ENCODE data around the gene APLP2.

APLP2 gene

GRCh38 chr11:130066338-130066737 lies 3.4 kb upstream of the APLP2 start:
- H3K36me3 ChIP-seq (replicated peaks; ENCODE audit: low read depth, low read length) = no peaks in the 10 kb centered on the region
- H4K20me1 ChIP-seq (ENCODE audit: insufficient read depth, low read length) = peaks cover 5% of the 10 kb centered on the region
- TF ChIP-seq CTCF (IDR thresholded peaks at IDR 0.05; ENCODE audit: low read depth, low read length) (no peak), EZH2phosphoT487 (IDR thresholded peaks at IDR 0.05; ENCODE audit: low read depth) (no peak)
- H3K27me3 ChIP-seq (ENCODE audit: low read depth, low read length) = peaks cover 31% of the 10 kb centered on the region
- H2AFZ ChIP-seq (ENCODE audit: low read depth, low read length) = no peak overlapping the region
- no peak overlapping the region for H3K27ac ChIP-seq (ENCODE audit: low read length)
- H3K4me2 ChIP-seq (ENCODE audit: low read length) = no peak overlapping the region
- H3K4me3 ChIP-seq (ENCODE audit: low read length) = no peak overlapping the region
- H3K4me1 ChIP-seq (ENCODE audit: low read length) = peaks cover 21% of the 10 kb centered on the region
- H3K9ac ChIP-seq (ENCODE audit: low read length) = no peak overlapping the region
- no peaks in the 10 kb centered on the region for H3K9me3 ChIP-seq (ENCODE audit: insufficient read depth, low read length)
- H3K79me2 ChIP-seq (ENCODE audit: low read length) = peaks cover 10% of the 10 kb centered on the region

GRCh38 chr11:130068546-130068985 lies 1.1 kb upstream of the APLP2 start:
- Histone ChIP-seq H3K4me3 (ENCODE audit: low read length) (peak overlapping the region; percentile 90), H2AFZ (ENCODE audit: low read depth, low read length) (peak overlapping the region; percentile 63; the same call in 1 of the 2 replicates), H3K4me2 (ENCODE audit: low read length) (peak overlapping the region; percentile 75), H3K27ac (ENCODE audit: low read length) (no peak overlapping the region), H3K36me3 (replicated peaks; ENCODE audit: low read depth, low read length) (no peaks in the 10 kb centered on the region), H3K79me2 (ENCODE audit: low read length) (peaks cover 32% of the 10 kb centered on the region), H3K27me3 (ENCODE audit: low read depth, low read length) (peaks cover 12% of the 10 kb centered on the region), H3K9ac (ENCODE audit: low read length) (peak overlapping the region; percentile 76), H4K20me1 (ENCODE audit: insufficient read depth, low read length) (peaks cover 15% of the 10 kb centered on the region), H3K9me3 (ENCODE audit: insufficient read depth, low read length) (no peaks in the 10 kb centered on the region), H3K4me1 (ENCODE audit: low read length) (peaks cover 29% of the 10 kb centered on the region)
- TF ChIP-seq CTCF (IDR thresholded peaks at IDR 0.05; ENCODE audit: low read depth, low read length) (no peak), EZH2phosphoT487 (IDR thresholded peaks at IDR 0.05; ENCODE audit: low read depth) (no peak)

GRCh38 chr11:130068986-130069658 lies 572 bp upstream of the APLP2 start:
- Histone ChIP-seq H3K9me3 (ENCODE audit: insufficient read depth, low read length) (no peaks in the 10 kb centered on the region), H3K4me2 (ENCODE audit: low read length) (peak overlapping the region; percentile 75), H3K27me3 (ENCODE audit: low read depth, low read length) (peaks cover 6% of the 10 kb centered on the region), H2AFZ (ENCODE audit: low read depth, low read length) (peak overlapping the region; percentile 63), H3K27ac (ENCODE audit: low read length) (peak overlapping the region; percentile 5; the same call in 1 of the 2 replicates), H3K9ac (ENCODE audit: low read length) (peak overlapping the region; percentile 76), H3K4me3 (ENCODE audit: low read length) (peak overlapping the region; percentile 90), H3K79me2 (ENCODE audit: low read length) (peaks cover 37% of the 10 kb centered on the region), H3K36me3 (replicated peaks; ENCODE audit: low read depth, low read length) (no peaks in the 10 kb centered on the region), H3K4me1 (ENCODE audit: low read length) (peaks cover 28% of the 10 kb centered on the region), H4K20me1 (ENCODE audit: insufficient read depth, low read length) (peaks cover 15% of the 10 kb centered on the region)
- TF ChIP-seq EZH2phosphoT487 (IDR thresholded peaks at IDR 0.05; ENCODE audit: low read depth) (no peak), CTCF (IDR thresholded peaks at IDR 0.05; ENCODE audit: low read depth, low read length) (no peak)

- Histone ChIP-seq H3K36me3 (replicated peaks; ENCODE audit: low read depth, low read length) (no peaks in the 10 kb centered on the region), H3K4me2 (ENCODE audit: low read length) (peak overlapping the region; percentile 82), H3K79me2 (ENCODE audit: low read length) (peaks cover 48% of the 10 kb centered on the region), H3K9me3 (ENCODE audit: insufficient read depth, low read length) (no peaks in the 10 kb centered on the region), H3K9ac (ENCODE audit: low read length) (peak overlapping the region; percentile 83), H3K4me1 (ENCODE audit: low read length) (peaks cover 18% of the 10 kb centered on the region), H4K20me1 (ENCODE audit: insufficient read depth, low read length) (peaks cover 15% of the 10 kb centered on the region), H3K4me3 (ENCODE audit: low read length) (peak overlapping the region; percentile 94), H2AFZ (ENCODE audit: low read depth, low read length) (no peak overlapping the region; the same call in 1 of the 2 replicates), H3K27me3 (ENCODE audit: low read depth, low read length) (no peaks in the 10 kb centered on the region), H3K27ac (ENCODE audit: low read length) (peak overlapping the region; percentile 42; the same call in 1 of the 2 replicates)
- TF ChIP-seq EZH2phosphoT487 (IDR thresholded peaks at IDR 0.05; ENCODE audit: low read depth) (no peak), CTCF (IDR thresholded peaks at IDR 0.05; ENCODE audit: low read depth, low read length) (peak; percentile 21)
These were observed 583 bp downstream of the APLP2 start for GRCh38 chr11:130070109-130070845.

Data from OCI-LY3 (cell line).